GM19023 (cell line): ENCODE measurements around the gene PNMA6E.
A peak's percentile ranks its signal among the peaks of the same experiment; 100 is the strongest.

Experiments
- ATAC-seq: cut with Tn5 transposase; IDR thresholded peaks from one replicate; pipeline ENCODE4 v1.9.1; 2021; ENCODE audit warnings: mild to moderate bottlenecking, moderate library complexity; ENCODE audit not compliant: unreplicated experiment

The PNMA6E gene

GRCh38 chrX:153438532-153438931, 37.4 kb upstream of the PNMA6E start:
- ATAC-seq = no peak

- ATAC-seq = no peak
Measured at GRCh38 chrX:153435845-153436244, 34.7 kb upstream of the PNMA6E start.

- ATAC-seq = no peak
Measured at GRCh38 chrX:153434801-153435200, 33.7 kb upstream of the PNMA6E start.

GRCh38 chrX:153433781-153434285, 32.7 kb upstream of the PNMA6E start:
- no peak for ATAC-seq

GRCh38 chrX:153433161-153433680, 32.1 kb upstream of the PNMA6E start:
- no peak for ATAC-seq

- no peak for ATAC-seq
Measured at GRCh38 chrX:153430796-153431195, 29.6 kb upstream of the PNMA6E start.

GRCh38 chrX:153426204-153426603, 25.1 kb upstream of the PNMA6E start:
- ATAC-seq = no peak

- no peak for ATAC-seq
Measured at GRCh38 chrX:153423652-153424051, 22.5 kb upstream of the PNMA6E start.

- ATAC-seq = no peak
Measured at GRCh38 chrX:153421856-153422255, 20.7 kb upstream of the PNMA6E start.

GRCh38 chrX:153420851-153421599, 19.9 kb upstream of the PNMA6E start:
- no peak for ATAC-seq

- no peak for ATAC-seq
Measured at GRCh38 chrX:153417637-153418036, 16.5 kb upstream of the PNMA6E start.

GRCh38 chrX:153416781-153417450, 15.8 kb upstream of the PNMA6E start:
- ATAC-seq = no peak

- no peak for ATAC-seq
Measured at GRCh38 chrX:153414856-153415510, 13.8 kb upstream of the PNMA6E start.

- no peak for ATAC-seq
Measured at GRCh38 chrX:153413731-153414130, 12.6 kb upstream of the PNMA6E start.

- no peak for ATAC-seq
Measured at GRCh38 chrX:153412746-153413720, 11.9 kb upstream of the PNMA6E start.

- no peak for ATAC-seq
Measured at GRCh38 chrX:153411988-153412574, 10.9 kb upstream of the PNMA6E start.

GRCh38 chrX:153411255-153411987, 10.3 kb upstream of the PNMA6E start, which contains the start of gene ZFP92:
Gene ZFP92, plus strand, starts transcription at chrX:153411472. Its CDS starts 6,851 bp downstream, at chrX:153418323.
- ATAC-seq = peak; percentile 70

GRCh38 chrX:153410888-153411254, 9.7 kb upstream of the PNMA6E start:
- ATAC-seq = no peak

GRCh38 chrX:153410373-153410772, 9.2 kb upstream of the PNMA6E start:
- ATAC-seq = no peak
